Right renal cortex interstitium (tissue), 3 donors: ENCODE measurements around the gene TLE3. TPM values are rescaled to one million over a fixed set of nuclear protein-coding genes. Genes with fewer than 3 reads are reported as not detected.
A peak's percentile ranks its signal among the peaks of the same experiment; 100 is the strongest.

Experiments used
- DNase-seq, 3 donors: peaks; one replicate each; pipeline ENCODE4 v3.0.0-alpha.2; 2013; ENCODE audit warnings: low read depth in 3 of 3, low spot score in 2 of 3
- polyA plus RNA-seq, 3 donors: library from polyadenylated mRNA; unstranded; fragments of 120-200 nt; gene quantifications; one replicate each; pipeline ENCODE4 v1.2.1, GENCODE V29; 2013; ENCODE audit not compliant: insufficient read length in 3 of 3

Gene TLE3
- polyA plus RNA-seq, 3 donors: 32.1 to 35.5 (median 35.1) TPM

GRCh38 chr15:70099967-70100473 lies 2.3 kb upstream of the TLE3 start:
- no peak for DNase-seq

DNA sequence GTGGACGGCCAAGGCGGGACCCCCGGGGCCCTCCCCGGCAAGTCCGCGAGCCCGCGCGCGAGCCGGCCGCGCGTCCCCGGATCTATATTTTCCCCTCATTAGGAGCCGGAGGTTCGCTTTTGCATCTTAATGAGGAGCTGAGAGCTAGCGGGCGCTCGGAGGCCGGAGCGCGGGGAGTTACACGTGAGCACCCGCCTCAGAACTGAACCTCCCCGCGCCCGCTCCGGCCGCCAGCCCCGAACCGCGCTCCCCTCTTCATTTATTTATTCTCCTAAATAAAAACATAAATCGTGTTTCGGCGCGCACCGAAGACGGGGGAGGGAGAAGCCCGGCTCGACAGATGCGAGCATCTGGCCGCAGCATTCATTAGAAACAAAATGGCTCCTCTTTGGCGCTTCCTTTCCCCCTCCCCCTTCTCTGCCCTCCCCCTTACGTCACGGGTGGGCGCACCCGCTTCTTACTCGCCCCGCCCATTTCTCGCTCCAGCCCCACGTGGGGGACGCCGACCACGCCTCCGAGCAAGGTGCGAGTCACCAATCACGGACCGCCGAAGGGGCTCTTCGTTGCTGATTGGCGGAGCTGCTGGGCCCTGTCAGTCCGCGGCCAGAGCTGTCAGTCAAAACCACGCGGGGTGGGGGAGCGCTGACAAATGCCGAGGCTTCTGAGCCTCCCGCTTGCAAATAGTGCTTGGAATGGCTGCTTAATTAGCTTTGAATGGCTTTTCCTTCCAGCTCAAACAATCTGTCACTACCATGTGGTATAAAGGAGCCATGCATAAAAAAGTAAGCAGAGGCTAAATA lies 1.6 kb upstream of the TLE3 start:
- DNase-seq: peak; percentile 97 to 98 (median 97)

- DNase-seq: no peak
Measured at GRCh38 chr15:70098461-70099166, 897 bp upstream of the TLE3 start.

DNA sequence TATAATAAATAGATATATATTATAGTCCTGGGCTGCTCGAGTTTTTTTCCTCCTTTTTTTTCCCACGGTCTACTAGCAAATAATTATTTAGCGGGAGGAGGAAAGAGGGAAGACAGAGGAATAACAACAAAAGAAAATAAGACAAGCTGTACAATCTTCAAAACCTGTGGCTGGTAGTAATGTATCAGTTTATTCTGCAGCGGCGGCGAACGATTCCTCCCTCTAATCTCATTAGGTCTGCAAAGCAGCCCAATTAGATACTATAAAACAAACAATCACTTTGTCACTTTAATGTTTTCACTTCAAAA lies 390 bp upstream of the TLE3 start:
- DNase-seq: no peak

- no peak for DNase-seq
Measured at GRCh38 chr15:70097063-70097320, 725 bp downstream of the TLE3 start.

- DNase-seq: no peak
Measured at GRCh38 chr15:70096215-70097062, 1.3 kb downstream of the TLE3 start.

- DNase-seq: no peak
Measured at GRCh38 chr15:70095408-70096214, 2.1 kb downstream of the TLE3 start.

DNA sequence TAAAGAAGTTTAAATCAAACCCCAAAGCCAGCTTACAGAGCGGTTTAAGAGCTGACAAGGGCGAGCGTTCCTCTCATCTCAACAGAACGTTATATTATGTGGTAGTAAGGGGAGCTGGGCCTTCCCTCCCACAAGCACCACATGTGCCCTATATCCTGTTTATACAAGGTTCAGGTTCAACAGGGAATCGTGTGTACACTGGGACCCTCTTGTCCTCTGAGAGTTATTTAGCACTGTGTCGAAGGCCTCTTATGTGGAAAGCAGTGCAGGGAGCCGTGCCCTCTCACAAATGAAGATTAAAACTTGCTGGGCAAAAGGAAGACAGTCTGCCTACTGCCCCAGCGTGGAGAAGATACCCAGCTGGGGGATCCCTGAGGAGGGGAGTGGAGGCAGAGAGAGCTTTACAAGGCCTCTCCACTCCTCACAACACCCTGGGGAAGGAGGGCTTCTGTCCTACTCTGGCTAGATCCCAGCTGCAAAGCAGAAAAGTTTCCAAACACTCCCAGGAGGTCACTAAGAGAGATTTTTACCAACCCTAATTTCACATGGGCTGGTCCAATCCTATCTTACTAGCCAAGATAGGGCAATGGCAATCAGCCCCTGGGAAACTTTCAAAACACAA lies 2.9 kb downstream of the TLE3 start:
- no peak for DNase-seq

DNA sequence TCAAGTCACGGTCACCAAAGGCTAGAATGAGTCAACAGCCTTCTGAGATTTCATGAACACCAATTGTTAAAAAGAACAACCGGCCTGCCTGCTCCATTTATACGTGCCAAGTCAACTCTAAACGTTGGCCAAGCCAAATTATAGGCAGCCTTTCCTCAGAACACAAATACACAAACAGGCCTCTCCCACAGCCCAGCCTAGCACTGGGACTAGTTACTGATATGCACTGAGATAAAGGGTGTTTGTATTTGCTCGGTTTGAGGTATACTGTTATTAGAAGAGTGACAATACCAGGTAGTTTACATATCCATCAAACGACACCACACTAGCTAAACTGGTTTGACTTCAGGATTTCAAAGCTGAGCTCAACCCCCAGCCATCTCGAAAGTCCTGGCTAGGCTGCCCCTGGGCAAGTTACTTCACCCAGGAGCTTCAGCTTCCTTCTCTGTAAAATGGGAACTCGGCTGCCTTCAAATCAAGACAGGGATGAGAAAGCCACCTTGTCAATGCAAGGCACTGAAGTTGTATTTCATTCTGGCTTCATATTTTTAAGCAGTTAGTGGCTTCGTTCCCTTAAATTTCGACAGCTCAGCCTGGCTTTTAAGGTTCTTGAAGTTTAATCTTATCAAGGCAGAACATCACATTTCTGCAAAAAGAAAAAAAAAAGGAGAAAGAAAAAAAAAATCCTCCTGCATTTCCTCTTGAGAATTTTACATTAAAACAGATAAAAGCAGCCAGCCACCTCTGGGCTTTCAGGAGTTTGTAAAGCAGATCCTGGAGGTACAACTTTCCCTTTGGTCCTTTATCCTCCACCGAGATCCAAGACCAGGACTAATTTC lies 4.0 kb downstream of the TLE3 start:
- no peak for DNase-seq

GRCh38 chr15:70093070-70093469 lies 4.6 kb downstream of the TLE3 start:
- DNase-seq: no peak

GRCh38 chr15:70092464-70093027 lies 5.2 kb downstream of the TLE3 start:
- DNase-seq: no peak

- no peak for DNase-seq
Measured at GRCh38 chr15:70091726-70092463, 5.8 kb downstream of the TLE3 start.

- no peak for DNase-seq
Measured at GRCh38 chr15:70090436-70091296, 7.1 kb downstream of the TLE3 start.

- DNase-seq: no peak
Measured at GRCh38 chr15:70089692-70089971, 8.1 kb downstream of the TLE3 start.

DNA sequence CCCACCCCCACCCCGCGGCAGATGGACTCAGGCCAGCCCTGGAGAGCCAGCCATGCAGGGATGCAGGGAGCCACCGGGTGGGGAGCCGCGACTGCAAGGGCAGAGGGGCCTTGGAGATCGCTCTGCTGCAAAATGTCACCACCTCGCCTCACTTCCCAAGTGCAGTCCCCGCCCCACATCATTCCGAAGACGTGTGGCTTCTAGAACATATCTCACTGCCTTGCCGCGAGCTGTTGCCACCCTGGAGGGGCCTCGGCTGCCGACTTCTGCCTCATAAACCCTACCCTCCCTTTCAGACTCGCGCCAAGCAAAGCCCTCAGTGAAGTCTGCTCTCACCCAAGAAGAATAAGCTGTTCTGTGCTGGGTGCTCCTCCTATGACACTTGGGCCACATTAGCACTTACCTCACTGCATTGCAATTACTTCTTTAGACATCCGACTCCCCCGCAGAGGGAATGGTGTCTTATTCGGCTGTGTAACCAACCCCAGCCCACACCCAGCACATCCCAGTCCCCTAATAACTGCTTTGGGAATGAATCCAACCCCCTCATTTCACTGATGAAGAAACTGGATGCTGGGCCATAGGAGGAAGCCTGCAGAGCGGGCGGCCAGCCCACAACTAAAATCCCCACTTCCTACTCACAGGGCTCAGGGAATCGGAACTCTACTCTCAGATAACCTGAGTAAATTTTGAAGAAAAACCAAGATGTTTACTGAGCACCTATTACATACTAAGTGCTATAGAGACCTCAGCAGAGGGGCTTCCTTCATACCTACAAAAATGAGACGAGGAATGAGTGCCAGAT lies 8.6 kb downstream of the TLE3 start:
- DNase-seq: no peak

DNA sequence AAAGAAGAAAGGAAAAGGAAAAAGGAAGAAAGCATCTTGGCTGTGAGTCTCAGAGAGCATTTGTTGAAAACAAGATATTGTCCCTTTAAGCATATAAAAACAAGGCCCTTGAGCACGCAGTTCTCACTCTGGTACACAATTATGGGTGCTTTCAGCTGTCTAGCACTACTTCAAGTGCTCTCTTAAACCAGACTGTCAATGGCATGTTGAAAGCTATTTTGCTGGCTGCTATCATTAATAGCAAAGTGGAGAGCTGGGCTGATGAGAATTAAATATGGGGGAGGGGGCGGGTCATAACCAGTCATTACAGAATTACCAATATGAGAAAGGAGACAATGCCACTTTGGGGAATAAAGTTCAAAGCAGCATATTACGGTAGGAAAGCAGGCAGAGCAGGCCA lies 9.3 kb downstream of the TLE3 start:
- DNase-seq: no peak
